Measurements from ENCODE around the gene DPP7. TPM values are rescaled to one million over a fixed set of nuclear protein-coding genes. Genes with fewer than 3 reads are reported as not detected.

DPP7 gene
- total RNA-seq, 2 donors from 2014 or later = 165 to 188 TPM

GRCh38 chr9:137156567-137157375, 42.2 kb upstream of the DPP7 start:
- no peak overlapping the region for H3K27ac ChIP-seq
- H3K4me3 ChIP-seq = peak overlapping the region in 1 of 2 donors; percentile 16
- H3K9me3 ChIP-seq = no peaks in the 10 kb centered on the region
- peaks cover 0 to 18% of the 10 kb centered on the region in 2 donors for H3K4me1 ChIP-seq
- DNase-seq (ENCODE audit: low spot score) = no peak
- H3K36me3 ChIP-seq = no peaks in the 10 kb centered on the region
- peaks cover 13 to 24% of the 10 kb centered on the region in 2 donors for H3K27me3 ChIP-seq
- TF ChIP-seq CTCF (IDR thresholded peaks at IDR 0.05) = no peak

GRCh38 chr9:137152844-137153405, 38.4 kb upstream of the DPP7 start:
- no peak for TF ChIP-seq CTCF (IDR thresholded peaks at IDR 0.05)
- Histone ChIP-seq H3K27ac (no peak overlapping the region), H3K27me3 (no peaks in the 10 kb centered on the region), H3K4me3 (no peak overlapping the region), H3K4me1 (peaks cover 0 to 11% of the 10 kb centered on the region in 2 donors), H3K36me3 (no peaks in the 10 kb centered on the region), H3K9me3 (no peaks in the 10 kb centered on the region)
- DNase-seq (ENCODE audit: low spot score) = no peak

GRCh38 chr9:137150617-137151457, 36.3 kb upstream of the DPP7 start:
- no peaks in the 10 kb centered on the region for H3K9me3 ChIP-seq

DNA sequence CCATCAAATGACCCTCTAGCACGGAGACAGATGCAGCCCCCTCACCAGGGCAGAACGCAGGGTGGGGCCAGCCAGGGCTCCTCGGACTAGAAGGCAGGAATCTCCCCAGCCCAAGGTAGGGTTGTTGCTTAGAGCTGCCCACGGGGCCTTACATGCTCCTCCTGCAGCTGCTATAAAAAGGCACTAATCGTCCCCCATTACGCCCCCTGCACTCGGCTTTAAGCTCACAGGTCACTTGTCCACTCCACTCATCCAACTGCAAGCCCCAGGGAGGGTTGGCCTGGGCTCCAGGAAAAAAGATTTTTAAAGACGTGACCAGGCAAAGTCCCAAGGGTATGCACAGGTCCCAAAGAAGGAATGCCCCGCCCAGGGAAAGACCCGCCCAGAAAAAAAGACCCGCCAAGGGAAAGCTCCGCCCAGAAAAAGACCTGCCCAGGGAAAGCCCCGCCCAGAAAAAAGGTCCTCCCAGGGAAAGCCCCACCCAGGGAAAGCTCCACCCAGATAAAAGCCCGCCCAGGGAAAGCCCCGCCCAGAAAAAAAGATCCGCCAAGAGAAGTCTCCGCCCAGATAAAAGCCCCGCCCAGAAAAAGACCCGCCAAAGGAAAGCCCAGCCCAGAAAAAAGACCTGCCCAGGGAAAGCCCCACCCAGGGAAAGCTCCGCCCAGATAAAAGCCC, 35.5 kb upstream of the DPP7 start:
- no peak overlapping the region for H3K27ac ChIP-seq
- TF ChIP-seq CTCF (IDR thresholded peaks at IDR 0.05) = no peak
- peaks cover 0 to 4% of the 10 kb centered on the region in 2 donors for H3K27me3 ChIP-seq
- no peak for DNase-seq (ENCODE audit: low spot score)
- no peaks in the 10 kb centered on the region for H3K9me3 ChIP-seq
- H3K36me3 ChIP-seq = no peaks in the 10 kb centered on the region
- no peaks in the 10 kb centered on the region for H3K4me1 ChIP-seq
- no peak overlapping the region for H3K4me3 ChIP-seq

More at GRCh38 chr9:137150617-137151457, 36.3 kb upstream of the DPP7 start:
- H3K4me1 ChIP-seq = no peaks in the 10 kb centered on the region
- no peak overlapping the region for H3K4me3 ChIP-seq
- H3K27ac ChIP-seq = no peak overlapping the region
- H3K36me3 ChIP-seq = no peaks in the 10 kb centered on the region
- no peak for DNase-seq (ENCODE audit: low spot score)
- TF ChIP-seq CTCF (IDR thresholded peaks at IDR 0.05) = no peak
- H3K27me3 ChIP-seq = peaks cover 0 to 4% of the 10 kb centered on the region in 2 donors

DNA sequence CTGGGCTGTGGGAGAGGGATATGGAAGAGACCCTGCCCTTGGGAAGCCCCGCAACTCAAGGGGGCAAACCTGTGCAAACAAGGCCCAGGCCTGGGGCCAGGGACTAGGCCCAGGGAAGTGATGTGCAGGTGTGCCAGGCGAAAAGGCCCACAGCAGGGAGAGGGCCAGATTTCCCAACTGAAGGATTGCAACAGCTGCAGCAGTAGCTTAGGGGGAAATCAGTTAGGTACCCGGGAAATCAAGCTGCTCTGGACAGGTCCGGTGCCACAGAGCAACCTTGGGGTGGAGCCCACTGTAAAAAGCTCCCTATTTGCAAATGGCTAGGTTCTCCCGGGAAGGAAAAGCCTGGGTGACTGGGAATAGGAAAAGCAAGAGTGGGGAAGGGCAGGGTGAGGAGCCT, 34.8 kb upstream of the DPP7 start:
- Histone ChIP-seq H3K27me3 (peaks cover 0 to 4% of the 10 kb centered on the region in 2 donors), H3K36me3 (no peaks in the 10 kb centered on the region), H3K9me3 (no peaks in the 10 kb centered on the region), H3K4me3 (no peak overlapping the region), H3K4me1 (no peaks in the 10 kb centered on the region), H3K27ac (no peak overlapping the region)
- TF ChIP-seq CTCF (IDR thresholded peaks at IDR 0.05) = no peak
- no peak for DNase-seq (ENCODE audit: low spot score)
